ENCODE results near the gene KRTAP10-3.
"Not testable (repeated sequence)": the region's sequence is repeated elsewhere in the genome, so short reads cannot be mapped to it uniquely, and the experiment has no call there.

The KRTAP10-3 gene

DNA sequence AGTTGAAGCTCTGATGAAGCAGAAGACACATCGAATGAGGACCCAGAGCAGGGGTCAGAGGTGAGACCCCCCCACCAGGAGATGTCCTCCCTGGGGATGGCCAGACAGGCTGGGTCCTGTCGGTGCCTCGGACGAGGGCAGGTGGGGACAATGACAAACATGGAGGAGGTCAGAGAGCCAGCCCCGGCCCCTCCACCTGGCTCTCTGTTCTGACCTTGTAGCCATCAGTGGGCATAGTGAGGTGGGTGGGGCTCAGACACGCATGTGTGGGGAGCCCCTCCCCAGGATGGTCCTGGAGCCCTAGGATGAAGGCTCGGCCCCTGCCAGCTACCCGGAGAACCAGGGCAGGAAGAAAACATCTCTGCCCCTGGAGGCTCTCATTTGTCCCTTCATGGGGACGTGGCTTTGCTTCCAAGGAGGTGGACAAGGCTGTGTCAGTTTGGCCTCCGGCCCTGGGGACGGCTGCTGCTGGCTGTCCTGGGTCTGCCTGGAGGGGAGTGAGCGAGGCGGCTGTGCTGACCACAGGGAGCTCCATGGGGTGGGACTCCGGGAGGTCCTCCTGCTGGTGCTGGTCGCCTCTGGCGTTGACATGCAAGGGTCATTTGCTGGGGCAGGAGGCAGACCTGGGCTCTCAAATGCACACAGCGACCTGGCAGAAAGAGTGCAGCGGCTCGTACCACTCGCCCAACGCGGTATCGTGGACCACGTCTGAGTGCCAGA is 31.2 kb upstream of the KRTAP10-3 start:
- no peak for DNase-seq

DNA sequence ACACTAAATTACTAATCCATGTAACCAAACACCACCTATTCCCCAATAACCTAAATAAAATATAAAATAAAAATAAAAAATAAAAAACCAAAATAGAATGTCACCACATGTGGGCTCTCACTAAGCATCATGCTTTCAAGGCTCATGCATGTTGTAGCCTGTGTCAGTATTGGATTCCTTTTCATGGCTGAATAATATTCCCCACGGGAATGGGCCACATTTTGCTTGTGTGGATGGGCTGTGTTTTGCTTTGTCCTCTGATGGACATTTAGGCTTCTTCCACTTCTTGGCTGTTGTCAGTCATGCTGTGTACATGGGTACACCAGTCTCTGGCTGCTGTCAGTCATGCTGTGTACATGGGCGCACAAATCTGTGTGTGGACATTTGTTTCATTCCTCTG is 30.5 kb upstream of the KRTAP10-3 start:
- no peak for DNase-seq

DNA sequence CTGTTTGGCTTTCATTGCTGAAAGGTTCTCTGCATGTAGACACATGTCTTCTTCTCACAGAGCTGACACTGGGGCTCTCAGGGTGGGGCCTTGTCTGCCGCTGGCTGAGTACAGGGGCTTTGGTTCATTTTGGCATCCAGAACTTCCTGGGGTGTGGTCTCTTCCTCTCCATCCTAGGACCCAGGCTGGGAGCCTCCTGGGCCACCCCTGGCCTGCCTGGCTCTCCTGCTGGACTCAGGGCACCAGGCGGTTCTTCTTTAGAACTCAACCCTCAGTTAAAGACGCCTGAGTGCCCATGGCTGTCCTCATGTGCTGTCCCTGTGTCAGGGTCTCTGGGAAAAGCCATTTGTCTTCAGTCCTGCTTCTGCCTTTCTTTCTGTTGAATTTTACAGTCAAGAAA is 27.3 kb upstream of the KRTAP10-3 start:
- no peak for DNase-seq

DNA sequence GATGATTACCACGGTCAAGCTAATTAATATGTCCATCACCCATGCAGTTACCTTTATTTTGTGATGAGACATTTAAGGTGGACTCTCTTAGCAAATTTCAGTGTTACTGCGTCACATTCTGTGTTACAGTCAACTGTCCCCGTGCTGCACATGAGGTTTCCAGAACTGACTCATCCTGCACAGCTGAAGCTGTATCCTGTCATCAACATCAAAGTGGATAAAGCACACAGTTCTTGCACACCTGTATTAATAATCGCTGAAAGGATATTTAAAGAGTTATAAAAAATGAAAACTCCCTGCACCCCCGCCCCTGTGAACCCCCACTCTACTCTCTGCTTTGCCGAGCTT is 25.2 kb upstream of the KRTAP10-3 start:
- no peak for DNase-seq

DNA sequence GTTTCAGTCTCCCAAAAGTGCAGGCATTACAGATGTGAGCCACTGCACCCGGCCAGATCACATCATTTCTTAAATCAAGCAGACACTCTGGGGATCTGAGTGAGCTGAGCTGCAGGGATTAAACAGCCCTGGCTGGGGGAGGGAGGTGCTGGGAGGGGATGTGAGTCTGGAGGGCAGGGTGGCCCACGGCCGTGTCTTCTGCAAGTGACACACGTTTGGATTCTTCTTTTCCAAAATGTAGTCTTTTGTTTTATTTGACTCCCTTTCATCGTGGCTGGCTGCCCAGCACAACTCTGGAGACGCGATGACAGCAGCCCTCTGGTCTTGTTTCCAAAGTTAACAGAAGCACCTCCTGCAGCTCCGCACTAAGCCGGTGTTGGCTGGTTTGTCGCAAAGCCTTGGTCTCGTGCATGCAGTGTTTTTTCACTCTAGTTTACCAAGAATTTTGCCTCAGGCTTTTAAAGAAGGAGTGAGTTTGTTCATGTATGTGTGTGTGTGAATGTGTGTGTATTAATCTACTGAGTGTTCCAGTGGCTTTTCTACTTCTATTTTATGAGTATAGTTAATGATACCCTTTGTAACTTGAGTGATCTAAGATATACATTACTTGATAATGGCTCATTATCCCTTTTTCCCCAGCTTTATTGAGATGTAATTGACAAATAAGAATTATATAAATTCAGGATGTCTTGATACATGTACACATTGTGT is 24.6 kb upstream of the KRTAP10-3 start:
- no peak for DNase-seq

DNA sequence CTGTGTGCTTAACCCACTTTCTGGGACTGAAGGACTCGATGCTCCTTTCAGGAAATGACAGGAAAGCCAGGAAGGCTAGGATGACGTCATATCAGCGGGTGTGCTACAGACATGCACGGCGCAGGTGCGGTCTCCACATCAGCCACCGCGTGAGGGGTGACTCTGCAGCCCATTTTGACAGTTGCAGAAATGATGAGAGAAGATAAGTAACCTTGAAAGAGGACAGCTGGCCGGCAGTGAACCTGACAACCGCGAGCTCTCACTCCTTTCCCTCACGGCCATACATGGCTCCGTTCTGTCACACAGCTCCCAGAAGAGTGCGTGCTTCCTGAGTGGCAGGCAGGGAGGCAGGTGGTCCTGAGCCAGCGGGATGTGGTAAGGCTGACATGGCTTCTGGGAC is 23.5 kb upstream of the KRTAP10-3 start:
- no peak for DNase-seq

DNA sequence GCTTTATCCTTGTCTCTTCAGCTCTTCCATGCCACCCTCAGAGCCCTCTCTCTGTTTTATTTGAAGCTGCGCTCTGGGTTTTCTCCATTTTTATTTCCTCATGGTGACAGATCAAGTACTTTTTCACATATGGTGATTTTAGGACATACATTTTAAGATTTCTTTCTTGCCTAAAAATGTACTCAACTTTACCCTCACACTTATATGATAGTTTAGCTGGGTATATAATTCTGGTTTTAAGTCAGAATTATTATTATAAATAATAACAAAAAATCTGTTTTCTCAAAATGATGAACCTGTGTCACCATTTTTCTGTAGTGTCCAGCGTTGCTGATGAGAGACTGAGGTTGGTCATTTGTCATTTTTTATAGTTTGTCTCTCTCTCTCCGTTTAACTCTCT is 22.6 kb upstream of the KRTAP10-3 start:
- DNase-seq = no peak

DNA sequence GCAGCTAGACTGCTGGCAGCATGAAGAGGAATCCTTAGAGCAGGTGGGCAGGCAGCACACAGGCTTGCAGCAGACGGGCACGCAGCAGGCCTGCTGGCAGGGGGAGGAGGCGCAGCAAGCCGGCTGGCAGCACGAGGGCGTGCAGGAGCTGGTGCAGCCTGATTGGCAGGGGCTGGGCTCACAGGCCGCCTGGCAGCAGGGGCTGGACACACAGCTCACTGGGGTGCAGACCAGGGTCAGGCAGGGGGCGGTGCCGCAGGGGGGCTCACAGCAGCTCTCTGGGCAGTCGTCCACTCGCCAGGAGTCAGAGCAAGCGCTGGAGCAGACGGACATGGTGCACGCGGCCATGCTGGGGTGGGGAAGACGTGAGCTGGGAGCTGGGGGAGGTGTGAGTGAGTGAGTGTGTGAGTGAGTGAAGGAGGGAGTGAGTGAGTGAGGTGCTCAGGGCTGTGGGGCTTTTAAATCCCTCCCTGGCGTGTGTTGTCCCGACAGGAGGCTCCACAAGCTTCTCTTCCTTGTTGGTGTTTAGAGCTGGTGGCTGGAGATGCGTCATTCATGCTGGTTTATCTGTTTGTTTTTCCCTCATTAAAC is 21.7 kb upstream of the KRTAP10-3 start, which contains the start of gene KRTAP10-5:
TSS of gene KRTAP10-5 (minus strand) at position 374 of the 591 bp plus-strand sequence. CDS start at position 348, 26 bp downstream.
- DNase-seq = not testable (repeated sequence)

DNA sequence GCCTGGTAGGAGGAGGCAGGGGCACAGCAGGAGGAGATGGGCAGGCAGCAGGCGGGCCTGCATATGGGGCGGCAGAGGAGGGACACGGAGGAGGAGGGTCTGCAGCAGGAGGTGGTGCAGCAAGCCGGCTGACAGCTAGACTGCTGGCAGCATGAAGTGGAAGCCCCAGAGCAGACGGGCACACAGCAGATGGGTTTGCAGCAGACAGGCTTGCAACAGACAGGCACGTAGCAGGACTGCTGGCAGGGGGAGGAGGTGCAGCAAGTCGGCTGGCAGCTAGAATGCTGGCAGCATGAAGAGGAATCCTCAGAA is 21.2 kb upstream of the KRTAP10-3 start:
- no peak for DNase-seq

DNA sequence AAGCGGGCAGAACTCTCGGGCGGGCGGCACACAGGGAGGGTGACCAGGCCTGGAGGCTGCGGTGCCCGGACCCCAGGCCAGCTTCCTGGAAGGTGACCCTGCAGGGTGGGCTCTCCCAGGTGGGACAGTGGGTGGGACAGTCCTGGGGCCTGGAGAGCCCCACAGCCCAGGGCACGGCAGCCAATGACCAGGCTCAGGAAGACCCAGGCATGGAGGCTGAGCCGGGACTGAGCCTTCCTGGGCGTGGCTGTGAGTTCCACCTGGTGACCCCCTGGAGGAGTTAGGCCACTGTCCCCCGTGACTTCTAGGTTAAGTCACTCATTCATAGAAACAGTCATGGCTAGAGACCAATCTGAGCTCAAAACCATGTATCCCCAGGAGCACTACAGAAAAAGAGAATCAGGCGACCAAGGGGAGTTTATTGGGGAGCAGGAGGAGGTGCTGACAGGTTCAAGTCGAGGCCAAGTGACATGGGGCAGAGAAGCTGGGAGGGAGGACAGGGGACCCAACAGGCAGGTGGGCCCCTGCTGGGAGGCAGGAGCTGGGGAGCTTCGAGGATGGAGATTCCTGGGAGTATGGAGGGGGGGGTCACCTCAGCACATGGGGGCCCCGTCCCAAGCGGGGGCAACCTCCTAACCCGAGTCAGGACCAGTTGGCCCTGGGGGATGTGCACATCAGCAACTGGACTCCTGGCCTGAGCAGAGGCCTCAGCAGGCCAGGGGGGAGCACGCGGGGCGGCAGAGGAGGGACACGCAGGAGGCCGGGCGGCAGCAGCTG is 20.6 kb upstream of the KRTAP10-3 start:
- no peak for DNase-seq

DNA sequence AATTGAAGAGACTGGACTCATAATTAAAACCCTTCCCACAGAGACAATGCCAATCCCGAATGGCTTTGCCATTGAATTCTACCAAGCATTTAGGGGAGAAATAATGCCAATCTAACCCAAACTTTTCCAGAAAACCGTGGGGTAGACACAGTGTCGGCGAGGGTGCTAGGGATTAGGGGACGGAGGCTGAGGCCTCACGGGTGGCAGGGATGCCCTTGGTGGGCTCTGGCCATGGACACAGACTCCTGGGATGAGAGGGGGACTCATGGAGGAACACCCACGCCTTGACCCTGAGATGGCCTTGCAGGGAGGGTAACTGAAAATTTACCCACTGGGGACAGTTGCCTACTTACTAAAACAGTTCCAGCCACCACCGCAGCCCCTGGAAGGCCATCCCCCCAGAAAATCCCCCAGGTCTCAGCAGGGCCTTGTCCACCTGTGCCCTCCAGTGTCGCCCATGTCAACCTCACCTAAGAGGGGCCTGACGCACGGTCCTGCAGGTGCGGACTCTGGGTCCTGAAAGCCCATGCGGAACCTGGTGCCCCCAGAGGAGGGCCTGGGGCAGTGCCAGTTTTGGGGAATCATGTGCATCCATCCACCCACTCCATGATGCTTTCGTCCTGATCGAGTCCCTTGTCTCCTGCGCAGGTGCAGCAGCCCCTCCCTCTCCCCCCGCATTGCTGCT is 19.9 kb upstream of the KRTAP10-3 start:
- DNase-seq = no peak

DNA sequence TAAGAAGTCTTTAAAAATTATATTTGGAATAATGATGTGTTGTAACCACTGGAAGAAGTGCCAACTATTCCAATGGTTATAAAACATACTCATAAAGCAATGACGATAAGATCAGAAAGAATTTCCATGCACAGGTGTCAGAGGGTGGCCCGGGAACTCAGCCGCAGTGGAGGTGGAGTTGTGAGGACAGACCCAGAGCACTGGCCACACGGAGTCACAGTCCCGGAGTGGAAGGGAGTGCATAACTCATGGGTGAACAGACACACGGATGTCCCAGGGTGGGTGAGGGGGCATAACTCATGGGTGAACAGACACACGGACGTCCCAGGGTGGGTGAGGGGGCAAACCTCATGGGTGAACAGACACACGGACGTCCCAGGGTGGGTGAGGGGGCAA is 17.4 kb upstream of the KRTAP10-3 start:
- no peak for DNase-seq

DNA sequence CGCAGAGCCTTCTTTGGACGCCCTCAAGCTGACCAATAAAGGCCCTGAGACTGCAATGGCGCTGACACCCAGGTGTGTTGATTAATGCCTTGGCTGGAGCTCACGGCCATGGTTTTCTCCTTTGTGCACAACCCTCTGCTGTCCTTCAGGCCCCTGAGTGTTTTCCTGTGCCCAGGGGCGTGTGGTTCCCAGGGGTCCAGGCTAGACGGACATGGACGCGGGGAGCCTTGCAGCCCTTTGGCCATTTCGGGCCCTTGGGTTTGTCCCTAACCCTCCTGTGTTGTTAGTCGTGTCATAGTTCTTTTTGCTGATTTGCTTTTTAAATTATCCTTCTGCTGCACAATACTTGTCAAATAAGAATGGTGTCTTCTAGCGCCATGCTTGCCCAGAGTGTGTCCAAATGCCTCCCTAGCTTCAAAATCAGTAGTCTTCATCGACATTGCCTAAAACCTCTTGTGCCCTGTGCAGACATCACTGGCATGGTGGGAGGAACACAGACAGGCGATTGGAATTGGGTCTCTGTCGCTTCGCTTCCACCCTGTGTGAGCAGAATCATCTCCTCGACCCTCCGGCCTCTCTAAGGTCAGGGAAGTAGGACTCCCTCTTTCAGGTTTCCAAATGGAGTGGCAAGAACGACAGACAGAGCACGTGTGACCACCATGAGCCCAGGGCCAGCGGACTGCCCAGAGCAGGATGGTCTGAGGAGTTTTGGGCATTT is 16.9 kb upstream of the KRTAP10-3 start:
- DNase-seq = no peak

DNA sequence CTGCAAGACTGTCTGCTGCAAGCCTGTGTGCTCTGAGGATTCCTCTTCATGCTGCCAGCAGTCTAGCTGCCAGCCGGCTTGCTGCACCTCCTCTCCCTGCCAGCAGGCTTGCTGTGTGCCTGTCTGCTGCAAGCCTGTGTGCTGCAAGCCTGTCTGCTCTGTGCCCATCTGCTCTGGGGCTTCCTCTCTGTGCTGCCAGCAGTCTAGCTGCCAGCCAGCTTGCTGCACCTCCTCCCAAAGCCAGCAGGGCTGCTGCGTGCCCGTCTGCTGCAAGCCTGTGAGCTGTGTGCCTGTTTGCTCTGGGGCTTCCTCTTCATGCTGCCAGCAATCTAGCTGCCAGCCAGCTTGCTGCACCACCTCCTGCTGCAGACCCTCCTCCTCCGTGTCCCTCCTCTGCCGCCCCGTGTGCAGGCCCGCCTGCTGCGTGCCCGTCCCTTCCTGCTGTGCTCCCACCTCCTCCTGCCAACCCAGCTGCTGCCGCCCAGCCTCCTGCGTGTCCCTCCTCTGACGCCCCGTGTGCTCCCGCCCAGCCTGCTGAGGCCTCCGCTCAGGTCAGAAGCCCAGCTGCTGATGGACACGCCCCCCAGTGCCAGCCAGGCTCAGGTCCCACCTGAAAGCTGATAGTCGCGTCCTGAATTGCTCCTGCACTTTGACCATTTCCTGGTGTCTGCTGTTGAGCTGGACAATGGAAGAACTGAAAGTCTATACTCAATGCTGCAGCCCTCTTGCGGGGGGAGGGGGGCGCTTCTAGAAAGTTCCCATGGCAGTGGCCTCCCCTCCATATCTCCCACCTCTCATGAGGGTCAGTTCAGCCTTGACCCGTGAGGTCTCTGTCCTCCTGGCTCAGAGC is 16.1 kb upstream of the KRTAP10-3 start:
- no peak for DNase-seq

DNA sequence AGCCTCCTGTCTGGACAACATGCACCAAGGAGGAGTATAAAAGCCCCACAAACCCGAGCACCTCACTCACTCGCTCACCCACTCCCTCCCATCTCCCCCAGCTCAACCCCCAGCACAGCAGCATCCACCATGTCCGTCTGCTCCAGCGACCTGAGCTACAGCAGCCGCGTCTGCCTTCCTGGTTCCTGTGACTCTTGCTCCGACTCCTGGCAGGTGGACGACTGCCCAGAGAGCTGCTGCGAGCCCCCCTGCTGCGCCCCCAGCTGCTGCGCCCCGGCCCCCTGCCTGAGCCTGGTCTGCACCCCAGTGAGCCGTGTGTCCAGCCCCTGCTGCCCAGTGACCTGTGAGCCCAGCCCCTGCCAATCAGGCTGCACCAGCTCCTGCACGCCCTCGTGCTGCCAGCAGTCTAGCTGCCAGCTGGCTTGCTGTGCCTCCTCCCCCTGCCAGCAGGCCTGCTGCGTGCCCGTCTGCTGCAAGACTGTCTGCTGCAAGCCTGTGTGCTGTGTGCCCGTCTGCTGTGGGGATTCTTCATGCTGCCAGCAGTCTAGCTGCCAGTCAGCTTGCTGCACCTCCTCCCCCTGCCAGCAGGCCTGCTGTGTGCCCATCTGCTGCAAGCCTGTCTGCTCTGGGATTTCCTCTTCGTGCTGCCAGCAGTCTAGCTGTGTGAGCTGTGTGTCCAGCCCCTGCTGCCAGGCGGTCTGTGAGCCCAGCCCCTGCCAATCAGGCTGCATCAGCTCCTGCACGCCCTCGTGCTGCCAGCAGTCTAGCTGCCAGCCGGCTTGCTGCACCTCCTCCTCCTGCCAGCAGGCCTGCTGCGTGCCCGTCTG is 15.2 kb upstream of the KRTAP10-3 start, which contains the start of gene KRTAP10-4:
TSS of gene KRTAP10-4 (plus strand) at position 100 of the 827 bp plus-strand sequence. CDS start at position 130, 30 bp downstream.
- DNase-seq = not testable (repeated sequence)

DNA sequence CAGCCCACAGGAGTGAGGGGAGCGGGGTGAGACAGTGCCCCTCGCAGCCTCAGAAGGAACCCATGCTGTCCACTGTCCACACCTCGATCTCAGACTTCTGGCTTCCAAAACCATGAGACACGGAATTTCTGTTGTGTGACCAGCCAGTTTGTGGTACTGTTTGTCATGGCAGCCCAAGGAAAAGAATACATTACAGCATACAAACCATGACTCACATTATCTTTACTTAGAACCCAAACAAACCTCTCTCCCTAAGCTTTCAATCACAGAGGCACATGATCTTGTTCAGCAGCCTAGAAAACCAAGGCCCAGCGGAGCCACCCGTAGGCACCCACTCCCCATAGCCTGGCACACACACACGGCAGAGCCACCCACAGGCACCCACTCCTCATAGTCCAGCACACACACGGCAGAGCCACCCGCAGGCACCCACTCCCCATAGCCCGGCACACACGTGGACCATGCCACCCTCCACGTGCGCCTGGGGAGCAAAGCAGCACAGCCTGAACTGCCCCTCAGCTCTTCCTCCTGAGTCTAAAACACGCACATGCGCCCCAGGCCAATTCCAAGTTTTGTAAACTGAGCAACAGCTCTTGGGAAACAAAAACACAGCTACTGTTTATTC is 14.5 kb upstream of the KRTAP10-3 start:
- no peak for DNase-seq

DNA sequence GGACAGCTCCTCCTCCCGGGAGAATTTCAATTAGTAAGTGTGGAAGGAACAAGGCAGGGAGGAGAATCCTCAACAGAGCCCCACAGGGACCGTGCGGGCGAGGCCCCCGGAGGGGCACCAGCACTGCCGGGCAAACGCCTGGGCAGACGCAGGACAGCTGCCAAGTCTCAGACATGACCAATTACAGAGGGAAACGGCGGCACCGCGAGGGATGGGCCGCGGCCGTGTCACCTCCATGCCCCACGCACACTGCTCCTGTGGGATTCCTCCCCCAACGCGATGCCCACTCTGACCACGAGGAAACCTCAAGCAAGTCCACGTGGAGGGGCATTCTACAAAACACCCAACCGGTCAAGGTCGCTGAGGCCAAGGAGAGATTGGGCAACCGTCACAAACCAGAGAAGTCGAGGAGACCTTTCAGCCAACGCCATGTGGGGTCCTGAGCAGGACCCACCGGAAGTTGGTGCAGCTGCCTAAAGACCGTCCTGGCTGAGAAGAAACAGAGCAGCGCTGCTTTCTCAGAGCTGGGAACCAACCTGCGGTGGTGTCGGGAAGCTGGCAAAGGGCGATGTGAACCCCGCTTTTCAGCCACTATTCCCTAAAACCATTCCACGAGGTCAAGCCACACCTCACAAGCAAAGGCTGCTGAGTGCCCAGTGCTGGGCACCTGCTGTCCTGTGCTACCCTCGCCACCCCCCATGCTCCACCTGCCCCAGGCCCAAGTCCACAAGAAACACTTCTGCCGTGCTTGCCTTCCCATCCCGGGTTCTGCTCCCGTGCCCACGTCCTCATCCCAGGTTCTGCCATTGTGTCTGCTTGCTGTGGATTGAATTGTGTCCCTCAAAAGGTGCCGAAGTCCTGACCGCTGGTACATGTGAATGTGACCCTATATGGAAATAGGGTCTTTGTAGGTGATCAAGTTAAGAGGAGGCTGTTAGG is 13.5 kb upstream of the KRTAP10-3 start:
- no peak for DNase-seq

DNA sequence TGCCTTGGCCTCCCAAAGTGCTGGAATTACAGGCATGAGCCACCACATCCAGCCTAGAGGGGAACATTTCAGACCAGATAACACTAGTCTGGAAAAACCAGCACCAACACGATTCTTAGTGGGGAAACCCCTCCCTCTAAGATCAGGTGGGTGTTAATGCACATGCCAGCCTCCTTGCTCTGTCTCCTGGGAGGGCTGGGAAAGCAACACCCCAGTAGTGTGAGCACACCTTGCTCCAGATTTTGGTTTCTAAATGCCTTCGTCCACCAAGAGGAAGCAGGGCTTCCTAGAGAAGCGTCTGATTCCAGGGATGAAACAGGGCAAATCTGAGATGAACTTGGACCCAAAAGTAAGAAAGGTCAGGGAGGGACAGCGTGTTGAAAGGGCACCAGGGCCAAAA is 12.7 kb upstream of the KRTAP10-3 start:
- no peak for DNase-seq

Measured in 8988T (cell line).